ENCODE results near the gene HNRNPH1.
"Not testable (repeated sequence)": the region's sequence is repeated elsewhere in the genome, so short reads cannot be mapped to it uniquely, and the experiment has no call there.

The HNRNPH1 gene

GRCh38 chr5:179634370-179635172 is 11.1 kb upstream of the HNRNPH1 start:
- not testable (repeated sequence) for H3K27me3 Mint-ChIP-seq; H3K4me1 Mint-ChIP-seq (ENCODE audit: low read depth); H3K27ac Mint-ChIP-seq; H3K36me3 Mint-ChIP-seq; H3K4me3 Mint-ChIP-seq; H3K9me3 Mint-ChIP-seq (ENCODE audit: low read depth)

- not testable (repeated sequence) for H3K27ac Mint-ChIP-seq; H3K9me3 Mint-ChIP-seq (ENCODE audit: low read depth); H3K36me3 Mint-ChIP-seq; H3K4me1 Mint-ChIP-seq (ENCODE audit: low read depth); H3K27me3 Mint-ChIP-seq
- peak overlapping the region; percentile 44 for H3K4me3 Mint-ChIP-seq
These were observed 10.3 kb upstream of the HNRNPH1 start for GRCh38 chr5:179633501-179634369.

- H3K27me3 Mint-ChIP-seq: no peaks in the 10 kb centered on the region
- peak overlapping the region; percentile 98 for H3K27ac Mint-ChIP-seq
- peak overlapping the region; percentile 98 for H3K4me3 Mint-ChIP-seq
- H3K4me1 Mint-ChIP-seq (ENCODE audit: low read depth): peaks cover 28% of the 10 kb centered on the region
- H3K9me3 Mint-ChIP-seq (ENCODE audit: low read depth): no peaks in the 10 kb centered on the region
- H3K36me3 Mint-ChIP-seq: peaks cover 21% of the 10 kb centered on the region
These were observed 1.4 kb upstream of the HNRNPH1 start for GRCh38 chr5:179624841-179625271.

GRCh38 chr5:179623906-179624741 is 653 bp upstream of the HNRNPH1 start:
- Mint-ChIP-seq H3K4me1 (ENCODE audit: low read depth) (peaks cover 32% of the 10 kb centered on the region), H3K27me3 (no peaks in the 10 kb centered on the region), H3K27ac (peak overlapping the region; percentile 98), H3K9me3 (ENCODE audit: low read depth) (no peaks in the 10 kb centered on the region), H3K36me3 (peaks cover 25% of the 10 kb centered on the region), H3K4me3 (peak overlapping the region; percentile 98)

- Mint-ChIP-seq H3K4me1 (ENCODE audit: low read depth) (peaks cover 54% of the 10 kb centered on the region), H3K4me3 (peak overlapping the region; percentile 98), H3K9me3 (ENCODE audit: low read depth) (no peaks in the 10 kb centered on the region), H3K36me3 (peaks cover 36% of the 10 kb centered on the region), H3K27ac (peak overlapping the region; percentile 89), H3K27me3 (no peaks in the 10 kb centered on the region)
These were observed 1.8 kb downstream of the HNRNPH1 start for GRCh38 chr5:179621551-179622214.

- H3K4me1 Mint-ChIP-seq (ENCODE audit: low read depth): peaks cover 62% of the 10 kb centered on the region
- no peaks in the 10 kb centered on the region for H3K27me3 Mint-ChIP-seq
- peak overlapping the region; percentile 98 for H3K4me3 Mint-ChIP-seq
- H3K27ac Mint-ChIP-seq: peak overlapping the region; percentile 89
- no peaks in the 10 kb centered on the region for H3K9me3 Mint-ChIP-seq (ENCODE audit: low read depth)
- peaks cover 36% of the 10 kb centered on the region for H3K36me3 Mint-ChIP-seq
These were observed 2.6 kb downstream of the HNRNPH1 start for GRCh38 chr5:179620703-179621350.

GRCh38 chr5:179620293-179620692 is 3.2 kb downstream of the HNRNPH1 start:
- H3K4me3 Mint-ChIP-seq: peak overlapping the region; percentile 98
- peak overlapping the region; percentile 89 for H3K27ac Mint-ChIP-seq
- peaks cover 38% of the 10 kb centered on the region for H3K36me3 Mint-ChIP-seq

GRCh38 chr5:179619776-179620175 is 3.7 kb downstream of the HNRNPH1 start:
- Mint-ChIP-seq H3K4me1 (ENCODE audit: low read depth) (peaks cover 65% of the 10 kb centered on the region), H3K9me3 (ENCODE audit: low read depth) (no peaks in the 10 kb centered on the region), H3K36me3 (peaks cover 38% of the 10 kb centered on the region), H3K27ac (peak overlapping the region; percentile 86), H3K4me3 (peak overlapping the region; percentile 98), H3K27me3 (no peaks in the 10 kb centered on the region)

More at GRCh38 chr5:179620293-179620692, 3.2 kb downstream of the HNRNPH1 start:
- H3K9me3 Mint-ChIP-seq (ENCODE audit: low read depth): no peaks in the 10 kb centered on the region
- no peaks in the 10 kb centered on the region for H3K27me3 Mint-ChIP-seq
- peaks cover 65% of the 10 kb centered on the region for H3K4me1 Mint-ChIP-seq (ENCODE audit: low read depth)

GRCh38 chr5:179618923-179619554 is 4.4 kb downstream of the HNRNPH1 start:
- H3K27ac Mint-ChIP-seq: peak overlapping the region; percentile 86
- H3K4me1 Mint-ChIP-seq (ENCODE audit: low read depth): peaks cover 63% of the 10 kb centered on the region
- no peaks in the 10 kb centered on the region for H3K9me3 Mint-ChIP-seq (ENCODE audit: low read depth)
- H3K27me3 Mint-ChIP-seq: no peaks in the 10 kb centered on the region
- H3K4me3 Mint-ChIP-seq: peak overlapping the region; percentile 98
- peaks cover 39% of the 10 kb centered on the region for H3K36me3 Mint-ChIP-seq

GRCh38 chr5:179617930-179618329 is 5.5 kb downstream of the HNRNPH1 start:
- H3K4me3 Mint-ChIP-seq: peak overlapping the region; percentile 98
- H3K36me3 Mint-ChIP-seq: peaks cover 46% of the 10 kb centered on the region
- peaks cover 72% of the 10 kb centered on the region for H3K4me1 Mint-ChIP-seq (ENCODE audit: low read depth)
- H3K27ac Mint-ChIP-seq: peak overlapping the region; percentile 72
- H3K27me3 Mint-ChIP-seq: no peaks in the 10 kb centered on the region
- no peaks in the 10 kb centered on the region for H3K9me3 Mint-ChIP-seq (ENCODE audit: low read depth)

GRCh38 chr5:179616002-179616594 is 7.4 kb downstream of the HNRNPH1 start:
- Mint-ChIP-seq H3K36me3 (peaks cover 38% of the 10 kb centered on the region), H3K27me3 (no peaks in the 10 kb centered on the region), H3K4me1 (ENCODE audit: low read depth) (peaks cover 74% of the 10 kb centered on the region), H3K27ac (peak overlapping the region; percentile 73), H3K9me3 (ENCODE audit: low read depth) (no peaks in the 10 kb centered on the region), H3K4me3 (peak overlapping the region; percentile 59)

GRCh38 chr5:179615203-179615602 is 8.3 kb downstream of the HNRNPH1 start:
- H3K36me3 Mint-ChIP-seq: peaks cover 29% of the 10 kb centered on the region
- H3K27me3 Mint-ChIP-seq: no peaks in the 10 kb centered on the region
- H3K4me3 Mint-ChIP-seq: no peak overlapping the region
- H3K9me3 Mint-ChIP-seq (ENCODE audit: low read depth): no peaks in the 10 kb centered on the region
- H3K27ac Mint-ChIP-seq: peak overlapping the region; percentile 77
- peaks cover 72% of the 10 kb centered on the region for H3K4me1 Mint-ChIP-seq (ENCODE audit: low read depth)

- Mint-ChIP-seq H3K27me3 (no peaks in the 10 kb centered on the region), H3K4me1 (ENCODE audit: low read depth) (peaks cover 70% of the 10 kb centered on the region), H3K9me3 (ENCODE audit: low read depth) (no peaks in the 10 kb centered on the region), H3K4me3 (peak overlapping the region; percentile 58), H3K36me3 (peaks cover 26% of the 10 kb centered on the region), H3K27ac (peak overlapping the region; percentile 77)
These were observed 8.7 kb downstream of the HNRNPH1 start for GRCh38 chr5:179614745-179615144.

Measured in activated naive CD8-positive, alpha-beta T cell (primary cell).